Gastrocnemius medialis (tissue), 4 donors: ENCODE results near the gene DNAAF1.

Experiments
- CTCF ChIP-seq, 5 experiments: fragments of 450-650 bp in 3 of 5; fragments of 200-600 bp in 2 of 5; sonication (generic) in 2 of 5; IDR thresholded peaks in 4 of 5; conservative IDR thresholded peaks in 1 of 5; 1 replicate in 4 of 5; 2 replicates in 1 of 5; pipeline ENCODE4 v1.5.1; 2016 to 2019; ENCODE audit warnings: antibody characterized with exemption in 5 of 5, mild to moderate bottlenecking in 3 of 5, moderate library complexity in 3 of 5
- POLR2A ChIP-seq, 2 donors: fragments of 450-650 bp; IDR thresholded peaks; one replicate each; pipeline ENCODE4 v1.6.1; 2017; ENCODE audit warnings: antibody characterized with exemption in 2 of 2, mild to moderate bottlenecking in 2 of 2, moderate library complexity in 2 of 2

- no peak for TF ChIP-seq CTCF (IDR thresholded peaks at IDR 0.05 in 4 of 5, conservative IDR thresholded peaks at IDR 0.05 in 1 of 5)
- TF ChIP-seq POLR2A (IDR thresholded peaks at IDR 0.05): no peak
Observed at GRCh38 chr16:84218176-84218823, 73.2 kb downstream of the DNAAF1 start.
